Measurements from ENCODE around the gene NUTF2. TPM values are rescaled to one million over a fixed set of nuclear protein-coding genes. Genes with fewer than 3 reads are reported as not detected.
"Not testable (repeated sequence)": the region's sequence is repeated elsewhere in the genome, so short reads cannot be mapped to it uniquely, and the experiment has no call there.

NUTF2 gene
- total RNA-seq, 1 donor from 2014 or later, result 59.2 TPM

- DNase-seq (ENCODE audit: low spot score) (no peak), ATAC-seq (no peak)
- intact Hi-C loops (cut with DNase I), result no loop called here
Measured at GRCh38 chr16:67907397-67908180, 60.9 kb downstream of the NUTF2 start.

- intact Hi-C loops (cut with DNase I), result no loop called here
- no peak for ATAC-seq
Measured at GRCh38 chr16:67909056-67909742, 62.5 kb downstream of the NUTF2 start.

GRCh38 chr16:67910158-67910557 is 63.4 kb downstream of the NUTF2 start:
- DNase-seq (ENCODE audit: low spot score), result no peak
- no peak for ATAC-seq
- intact Hi-C loops (cut with DNase I), result no loop called here

More at GRCh38 chr16:67909056-67909742, 62.5 kb downstream of the NUTF2 start:
- no peak for DNase-seq (ENCODE audit: low spot score)

GRCh38 chr16:67914758-67915495 is 68.2 kb downstream of the NUTF2 start:
- ATAC-seq, result no peak
- intact Hi-C loops (cut with DNase I), result no loop called here
- DNase-seq (ENCODE audit: low spot score), result no peak

- ATAC-seq; intact Hi-C loops (cut with DNase I); DNase-seq (ENCODE audit: low spot score): not testable (repeated sequence)
Measured at GRCh38 chr16:67915496-67915769, 68.7 kb downstream of the NUTF2 start.

- intact Hi-C loops (cut with DNase I), result no loop called here
- DNase-seq (ENCODE audit: low spot score), result no peak
- peak; percentile 58 for ATAC-seq
Measured at GRCh38 chr16:67915831-67916723, 69.3 kb downstream of the NUTF2 start.

GRCh38 chr16:67917140-67917851 is 70.6 kb downstream of the NUTF2 start:
- DNase-seq (ENCODE audit: low spot score) (no peak), ATAC-seq (peak; percentile 9)
- intact Hi-C loops (cut with DNase I), result no loop called here

- ATAC-seq (no peak), DNase-seq (ENCODE audit: low spot score) (no peak)
- intact Hi-C loops (cut with DNase I), result no loop called here
Measured at GRCh38 chr16:67917852-67918236, 71.1 kb downstream of the NUTF2 start.

GRCh38 chr16:67919622-67920221 is 73.0 kb downstream of the NUTF2 start:
- ATAC-seq (peak; percentile 67), DNase-seq (ENCODE audit: low spot score) (peak; percentile 63)
- intact Hi-C loops (cut with DNase I), result no loop called here

Other genes starting within 250 kb of the NUTF2 start
- 2.8 TPM for gene CARMIL2, start 201.8 kb upstream of the NUTF2 start, total RNA-seq
- 21.2 TPM for gene ACD, start 186.7 kb upstream of the NUTF2 start, total RNA-seq
- 5.6 TPM for gene PARD6A, start 186.0 kb upstream of the NUTF2 start, total RNA-seq
- gene ENKD1, start 180.2 kb upstream of the NUTF2 start, total RNA-seq, result 19.7 TPM
- gene C16orf86, start 180.1 kb upstream of the NUTF2 start, total RNA-seq, result 8.6 TPM
- gene GFOD2, start 127.6 kb upstream of the NUTF2 start, total RNA-seq, result 16.8 TPM
- gene RANBP10, start 40.4 kb upstream of the NUTF2 start, total RNA-seq, result 21.7 TPM
- 1.5 TPM for gene TSNAXIP1, start 40.0 kb upstream of the NUTF2 start, total RNA-seq
- gene THAP11, start 4.6 kb upstream of the NUTF2 start, total RNA-seq, result 22.7 TPM
- gene CENPT, start 760 bp downstream of the NUTF2 start, total RNA-seq, result 45.1 TPM
- gene EDC4, start 26.1 kb downstream of the NUTF2 start, total RNA-seq, result 40.2 TPM
- gene NRN1L, start 38.0 kb downstream of the NUTF2 start, total RNA-seq, result 1.6 TPM
- gene PSKH1, start 46.3 kb downstream of the NUTF2 start, total RNA-seq, result 27.4 TPM
- 0.98 TPM for gene CTRL, start 84.9 kb downstream of the NUTF2 start, total RNA-seq
- 35.3 TPM for gene PSMB10, start 89.9 kb downstream of the NUTF2 start, total RNA-seq
- gene LCAT, start 97.2 kb downstream of the NUTF2 start, total RNA-seq, result 46.2 TPM
- 115 TPM for gene SLC12A4, start 121.7 kb downstream of the NUTF2 start, total RNA-seq
- not detected for gene DPEP3, start 133.6 kb downstream of the NUTF2 start, total RNA-seq
- gene DPEP2, start 152.6 kb downstream of the NUTF2 start, total RNA-seq, result 4.4 TPM
- not detected for gene DPEP2NB, start 169.0 kb downstream of the NUTF2 start, total RNA-seq
- gene DDX28, start 176.3 kb downstream of the NUTF2 start, total RNA-seq, result 6.3 TPM
- gene DUS2, start 176.4 kb downstream of the NUTF2 start, total RNA-seq, result 14.7 TPM
- 66.4 TPM for gene NFATC3, start 238.4 kb downstream of the NUTF2 start, total RNA-seq

Data from sciatic nerve (tissue), 2 donors.